Thyroid gland (tissue), 4 donors: ENCODE data around the gene OTUD5. TPM values are rescaled to one million over a fixed set of nuclear protein-coding genes. Genes with fewer than 3 reads are reported as not detected.

Source experiments
- DNase-seq, 2 donors: peaks; one replicate each; pipeline ENCODE4 v3.0.0-alpha.2; 2019
- H3K27ac ChIP-seq, 3 donors: fragments of 200-600 bp; sonication (generic); 1 replicate in 2 of 3; 2 replicates in 1 of 3; pipeline ENCODE4 v1.5.1; 2016 to 2019; ENCODE audit warnings: mild to moderate bottlenecking in 1 of 3, moderate library complexity in 1 of 3
- H3K27me3 ChIP-seq: fragments of 200-600 bp; sonication (generic); one replicate; pipeline ENCODE4 v1.5.1; 2019
- H3K36me3 ChIP-seq, 2 donors: fragments of 200-600 bp; sonication (generic); one replicate each; pipeline ENCODE4 v1.5.1; 2016 to 2019
- H3K4me1 ChIP-seq, 2 donors: fragments of 200-600 bp; sonication (generic); one replicate each; pipeline ENCODE4 v1.5.1; 2017 to 2019
- H3K4me3 ChIP-seq, 3 donors: fragments of 200-600 bp; sonication (generic); replicated peaks in 1 of 3; 1 replicate in 2 of 3; 2 replicates in 1 of 3; pipeline ENCODE4 v1.5.1; 2016; ENCODE audit warnings: mild to moderate bottlenecking in 1 of 3
- H3K9me3 ChIP-seq: fragments of 200-600 bp; sonication (generic); one replicate; pipeline ENCODE4 v1.5.1; 2017
- POLR2A ChIP-seq, 2 donors: fragments of 450-650 bp; IDR thresholded peaks; one replicate each; pipeline ENCODE4 v1.6.1; 2017; ENCODE audit warnings: antibody characterized with exemption in 2 of 2, mild to moderate bottlenecking in 2 of 2, moderate library complexity in 1 of 2
- WGBS, 2 donors: methylation state at CpG; one replicate each; pipeline ENCODE4 v1.1.5; 2017; 5-methylcytosine and 5-hydroxymethylcytosine counted together
- intact Hi-C: fragments of 100-400 bp; cut with DNase I; formaldehyde crosslinking; loops from one replicate; pipeline ENCODE4 v1.15.1; 2023
- total RNA-seq, 4 donors: library from RNA; depleted of rRNA; stranded (reverse); fragments of >200 nt; gene quantifications; one replicate each; pipeline ENCODE4 v1.2.3, GENCODE V29; 2016
- TF ChIP-seq, protein P1 (sequence below), 6 experiments: fragments of 200-600 bp in 3 of 6; fragments of 450-650 bp in 3 of 6; sonication (generic) in 3 of 6; IDR thresholded peaks; one replicate each; pipeline ENCODE4 v1.5.1; 2016 to 2019; ENCODE audit warnings: antibody characterized with exemption in 6 of 6, mild to moderate bottlenecking in 2 of 6, inconsistent platforms in 1 of 6, moderate library complexity in 1 of 6

Gene OTUD5
- total RNA-seq, 4 donors from 2014 or later, result 33.9 to 52.4 (median 43.3) TPM

DNA sequence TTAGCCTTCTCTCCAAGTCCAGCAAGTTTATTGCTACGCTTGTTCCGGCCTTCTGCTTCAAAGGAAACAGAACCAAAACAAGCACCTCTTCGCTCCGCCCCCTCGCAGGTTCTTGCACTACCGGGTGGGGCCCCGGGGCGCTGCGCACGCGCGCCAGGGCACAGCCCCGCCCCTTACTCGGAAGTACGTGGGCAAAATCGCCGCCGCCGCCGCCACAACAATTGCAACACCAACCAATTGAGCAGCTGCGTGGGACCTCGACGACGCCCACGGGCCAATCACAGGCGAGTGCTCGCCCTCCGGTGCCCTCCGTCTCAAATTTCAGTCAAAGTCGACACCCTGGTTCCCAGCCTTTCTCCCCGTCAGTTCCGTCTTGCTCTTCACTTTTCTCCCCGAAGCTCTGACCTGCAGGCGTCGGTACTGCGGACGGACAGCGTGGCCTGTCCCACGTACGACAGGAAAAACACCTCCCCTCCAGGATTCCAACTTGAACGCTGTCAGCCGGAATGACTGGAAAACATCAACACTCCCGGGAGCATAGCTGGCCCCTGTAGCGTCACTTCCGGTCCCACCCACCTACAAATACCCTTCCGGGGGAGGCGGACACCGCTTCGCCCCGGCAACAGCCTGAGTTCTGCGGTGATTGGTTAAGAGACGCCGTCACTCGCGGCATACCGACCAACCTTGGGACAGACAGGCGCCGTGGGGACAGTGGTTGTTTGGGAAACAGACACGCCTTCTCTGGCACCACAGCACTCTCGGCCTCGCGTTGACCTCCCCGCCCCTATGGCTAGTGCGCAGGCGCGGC, 624 bp upstream of the OTUD5 start:
- DNase-seq, result peak; percentile 96 to 97
- no peaks in the 10 kb centered on the region for H3K27me3 ChIP-seq
- 0% methylated on average over 19 to 24 of the region's 66 CpGs for WGBS, 2 donors
- H3K4me1 ChIP-seq, result peaks cover 3 to 28% of the 10 kb centered on the region in 2 donors
- TF ChIP-seq, protein P1, sequence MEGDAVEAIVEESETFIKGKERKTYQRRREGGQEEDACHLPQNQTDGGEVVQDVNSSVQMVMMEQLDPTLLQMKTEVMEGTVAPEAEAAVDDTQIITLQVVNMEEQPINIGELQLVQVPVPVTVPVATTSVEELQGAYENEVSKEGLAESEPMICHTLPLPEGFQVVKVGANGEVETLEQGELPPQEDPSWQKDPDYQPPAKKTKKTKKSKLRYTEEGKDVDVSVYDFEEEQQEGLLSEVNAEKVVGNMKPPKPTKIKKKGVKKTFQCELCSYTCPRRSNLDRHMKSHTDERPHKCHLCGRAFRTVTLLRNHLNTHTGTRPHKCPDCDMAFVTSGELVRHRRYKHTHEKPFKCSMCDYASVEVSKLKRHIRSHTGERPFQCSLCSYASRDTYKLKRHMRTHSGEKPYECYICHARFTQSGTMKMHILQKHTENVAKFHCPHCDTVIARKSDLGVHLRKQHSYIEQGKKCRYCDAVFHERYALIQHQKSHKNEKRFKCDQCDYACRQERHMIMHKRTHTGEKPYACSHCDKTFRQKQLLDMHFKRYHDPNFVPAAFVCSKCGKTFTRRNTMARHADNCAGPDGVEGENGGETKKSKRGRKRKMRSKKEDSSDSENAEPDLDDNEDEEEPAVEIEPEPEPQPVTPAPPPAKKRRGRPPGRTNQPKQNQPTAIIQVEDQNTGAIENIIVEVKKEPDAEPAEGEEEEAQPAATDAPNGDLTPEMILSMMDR (IDR thresholded peaks at IDR 0.05), result no peak
- peak in 1 of 2 donors; percentile 81 for TF ChIP-seq POLR2A (IDR thresholded peaks at IDR 0.05)
- no peaks in the 10 kb centered on the region for H3K36me3 ChIP-seq
- no peaks in the 10 kb centered on the region for H3K9me3 ChIP-seq
- H3K27ac ChIP-seq, result peak overlapping the region; percentile 89 to 97 (median 94)
- intact Hi-C loops, result no loop called here
- peak overlapping the region in 2 of 3 donors; percentile 36 to 57 for H3K4me3 ChIP-seq

DNA sequence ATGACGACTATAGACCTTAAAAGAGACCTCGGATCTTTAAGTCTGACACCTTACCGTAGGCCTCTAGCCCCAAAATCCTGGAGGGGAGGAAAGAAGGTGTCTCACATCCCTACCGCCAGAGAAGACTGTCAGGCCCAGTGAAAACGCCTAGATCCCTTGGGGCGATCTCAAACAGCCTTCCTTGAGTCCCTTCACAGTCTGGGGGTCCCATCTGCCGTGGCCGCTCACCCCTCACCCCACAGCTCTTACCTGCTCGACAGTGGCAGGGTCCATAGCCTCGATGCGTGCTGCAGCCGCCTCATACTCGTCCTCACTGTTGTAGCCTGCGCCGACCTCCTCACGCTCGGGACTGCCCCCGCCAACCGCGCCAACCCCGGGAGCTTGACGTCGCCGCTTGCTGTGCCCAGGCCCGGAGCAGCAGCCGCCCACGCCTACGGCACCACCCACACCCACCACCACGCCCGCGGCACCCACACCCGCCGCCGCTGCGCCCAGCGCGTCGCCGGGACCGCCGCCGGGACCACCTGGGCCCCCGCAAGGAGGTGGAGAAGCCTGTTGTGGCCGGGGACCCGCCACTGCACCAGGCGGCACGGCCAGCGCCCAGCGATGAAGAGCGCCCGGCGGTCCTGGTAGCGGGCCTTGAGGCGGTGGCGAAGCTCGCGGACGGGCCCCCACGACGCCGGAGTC, 536 bp downstream of the OTUD5 start:
- Histone ChIP-seq H3K4me3 (peak overlapping the region; percentile 15 to 70 (median 57)), H3K4me1 (peaks cover 3 to 32% of the 10 kb centered on the region in 2 donors), H3K9me3 (no peaks in the 10 kb centered on the region), H3K36me3 (no peaks in the 10 kb centered on the region), H3K27ac (peak overlapping the region in 2 of 3 donors; percentile 38 to 89), H3K27me3 (no peaks in the 10 kb centered on the region)
- WGBS, 2 donors, result 6% methylated on average over 8 of the region's 61 CpGs; no CpG with 5 or more reads in 1 of the 2 donors
- DNase-seq, result peak in 1 of 2 donors; percentile 7
- TF ChIP-seq, protein P1 (IDR thresholded peaks at IDR 0.05), result no peak
- TF ChIP-seq POLR2A (IDR thresholded peaks at IDR 0.05), result no peak
- intact Hi-C loops, result no loop called here

DNA sequence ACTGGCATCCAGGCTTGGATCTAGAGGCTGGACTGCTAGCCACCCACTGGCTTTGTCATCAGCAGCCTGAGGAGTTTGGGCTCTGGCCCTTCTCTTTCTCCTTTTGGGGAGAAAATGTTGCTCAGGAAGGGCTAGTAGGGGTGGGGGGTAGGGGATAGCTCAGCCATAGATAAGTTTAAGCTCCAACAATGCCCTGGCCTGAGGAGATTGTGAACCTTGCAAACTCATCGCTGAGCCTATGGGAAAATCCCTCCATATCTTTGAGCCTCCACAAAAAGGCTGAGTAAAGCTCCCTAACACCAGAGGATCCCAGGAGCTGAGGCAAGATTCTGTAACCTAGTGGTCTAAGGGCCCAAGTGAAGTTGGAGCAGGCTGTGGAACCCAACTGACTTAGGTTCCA, 8.8 kb downstream of the OTUD5 start:
- intact Hi-C loops, result no loop called here

DNA sequence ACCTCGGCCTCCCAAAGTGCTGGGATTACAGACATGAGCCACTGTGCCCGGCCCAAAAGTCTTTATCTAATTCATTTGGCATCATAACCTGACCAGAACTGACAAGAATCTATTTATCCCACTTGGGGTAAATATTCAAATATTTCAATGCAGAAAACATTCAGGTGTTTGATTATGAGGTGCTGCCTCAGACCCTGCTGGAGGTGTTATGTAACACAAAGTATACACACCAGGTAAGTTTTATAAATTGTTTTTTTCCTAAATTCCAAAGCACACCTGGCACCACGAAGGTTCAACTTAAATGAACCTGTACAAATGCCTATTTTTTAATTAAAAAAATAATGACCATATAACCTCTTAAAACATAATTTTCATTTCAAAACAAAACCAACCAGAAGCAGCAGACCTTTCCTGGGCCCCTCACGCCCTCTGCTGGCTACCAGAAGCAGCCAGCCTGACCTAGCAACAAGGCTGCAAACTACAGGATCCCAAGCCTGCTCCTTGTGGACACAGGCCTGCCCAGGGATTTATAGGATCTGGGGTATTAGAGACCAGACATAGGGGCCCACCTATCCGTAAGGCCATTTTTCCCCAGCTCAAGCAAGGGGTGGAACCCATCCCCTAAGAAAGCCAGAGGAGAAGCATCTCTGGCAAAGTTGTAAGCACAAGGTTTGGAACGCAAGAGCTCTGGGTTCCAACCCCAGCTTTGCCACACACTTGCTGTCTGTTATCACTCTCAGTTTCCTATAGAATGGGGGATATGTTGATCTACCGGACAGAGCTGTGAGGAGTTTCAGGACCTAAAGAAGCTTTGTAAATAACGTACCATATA, 11.7 kb downstream of the OTUD5 start:
- DNase-seq, result peak; percentile 42 to 45
- intact Hi-C loops, result no loop called here
- Histone ChIP-seq H3K4me3 (no peak overlapping the region), H3K36me3 (no peaks in the 10 kb centered on the region), H3K27ac (no peak overlapping the region), H3K9me3 (no peaks in the 10 kb centered on the region), H3K27me3 (no peaks in the 10 kb centered on the region), H3K4me1 (no peaks in the 10 kb centered on the region)
- WGBS, 2 donors, result 61 to 66% methylated on average over 5 to 8 of the region's 8 CpGs
- TF ChIP-seq, protein P1 (IDR thresholded peaks at IDR 0.05), result peak in 5 of 6 experiments; percentile 20 to 65 (median 40)
- no peak for TF ChIP-seq POLR2A (IDR thresholded peaks at IDR 0.05)

More for the DNA sequence above, 8.8 kb downstream of the OTUD5 start:
- Histone ChIP-seq H3K9me3 (no peaks in the 10 kb centered on the region), H3K4me3 (no peak overlapping the region), H3K4me1 (peaks cover 0 to 10% of the 10 kb centered on the region in 2 donors), H3K27me3 (no peaks in the 10 kb centered on the region), H3K27ac (no peak overlapping the region), H3K36me3 (no peaks in the 10 kb centered on the region)
- TF ChIP-seq, protein P1 (IDR thresholded peaks at IDR 0.05), result no peak
- no peak for TF ChIP-seq POLR2A (IDR thresholded peaks at IDR 0.05)
- WGBS, 2 donors, result 86% methylated on average over 1 of the region's 1 CpG; no CpG with 5 or more reads in 1 of the 2 donors
- no peak for DNase-seq
